HCT116 (cell line): Measurements from ENCODE around the gene MYADML2. TPM values are rescaled to one million over a fixed set of nuclear protein-coding genes. Genes with fewer than 3 reads are reported as not detected.

Experiments used
- ATAC-seq: fragments of 200-7000 bp; cut with Tn5 transposase; 2 replicates; pipeline ENCODE4 v1.9.1; 2020; ENCODE audit warnings: mild to moderate bottlenecking, moderate library complexity
- BruUV-seq: library from RNA; stranded (reverse); fragments of 400-500 nt; replicated peaks from 2 replicates; lab custom pipeline; 2021; lab: Mats Ljungman, UMichigan
- CTCF ChIA-PET: fragments of 300-600 bp; sonication (Branson Sonifier 250); formaldehyde crosslinking; loops from one replicate; lab custom pipeline; 2021; ENCODE audit warnings: antibody characterized with exemption; lab: Charles Lee
- POLR2A ChIA-PET: fragments of 300-600, 350-600 bp; sonication (Branson Sonifier 250); formaldehyde crosslinking; loops from one replicate; lab custom pipeline; 2021; ENCODE audit warnings: antibody characterized with exemption; lab: Charles Lee
- RAD21 ChIA-PET, 2 experiments: fragments of 300-600 bp; sonication (Branson Sonifier 250); formaldehyde crosslinking; loops; one replicate each; lab custom pipeline; 2023; ENCODE audit warnings: low total read pairs in 2 of 2; ENCODE audit not compliant: uncharacterized antibody in 2 of 2, unreplicated experiment in 2 of 2, low non-redundant PET in 1 of 2; lab: Charles Lee
- DNase-seq: peaks from one replicate; pipeline ENCODE4 v3.0.0-alpha.2; 2010; ENCODE audit warnings: low read depth, low spot score
- H2AFZ ChIP-seq: fragments of 200-600 bp; shearing (Covaris generic), sonication (generic); 2 replicates; pipeline ENCODE4 v1.6.1; 2017; ENCODE audit warnings: low read depth, mixed run types, mixed read lengths, antibody characterized with exemption, low read length; ENCODE audit not compliant: poor library complexity, severe bottlenecking
- H3K27ac ChIP-seq: 2 replicates; pipeline ENCODE4 v1.5.1; 2012; ENCODE audit warnings: low read depth, low read length
- H3K27me3 ChIP-seq: fragments of 200-600 bp; sonication (generic); 2 replicates; pipeline ENCODE4 v1.6.1; 2016; ENCODE audit warnings: mixed run types, low read length, mixed read lengths; ENCODE audit not compliant: insufficient read depth
- H3K36me3 ChIP-seq, 2 experiments: fragments of 200-500 bp in 1 of 2; fragments of 200-600 bp in 1 of 2; sonication (Bioruptor generic) in 1 of 2; sonication (generic) in 1 of 2; 2 replicates each; pipeline versions ENCODE4 v1.5.1 to v1.6.1; 2014 to 2016; ENCODE audit warnings: low read length in 2 of 2, inconsistent platforms in 1 of 2, mixed read lengths in 1 of 2, mixed run types in 1 of 2; ENCODE audit not compliant: insufficient read depth in 2 of 2, control insufficient read depth in 1 of 2
- H3K4me1 ChIP-seq, 2 experiments: fragments of 200-600 bp in 1 of 2; sonication (generic) in 1 of 2; 2 replicates each; pipeline versions ENCODE4 v1.5.1 to v1.6.1; 2012 to 2017; ENCODE audit warnings: low read length in 2 of 2, inconsistent platforms in 1 of 2, mild to moderate bottlenecking in 1 of 2, mixed read lengths in 1 of 2, mixed run types in 1 of 2, moderate library complexity in 1 of 2; ENCODE audit not compliant: insufficient read depth in 2 of 2, control insufficient read depth in 1 of 2
- H3K4me2 ChIP-seq: fragments of 200-600 bp; sonication (generic); 2 replicates; pipeline ENCODE4 v1.6.1; 2017; ENCODE audit warnings: mixed run types, low read length, mixed read lengths
- H3K4me3 ChIP-seq, 2 experiments: fragments of 200-600 bp in 1 of 2; sonication (generic) in 1 of 2; replicated peaks in 1 of 2; 2 replicates each; pipeline ENCODE4 v1.5.1; 2011 to 2016; ENCODE audit warnings: low read length in 2 of 2, control low read depth in 1 of 2, low read depth in 1 of 2, mild to moderate bottlenecking in 1 of 2, mixed read lengths in 1 of 2, mixed run types in 1 of 2
- H3K79me2 ChIP-seq: fragments of 200-600 bp; sonication (generic); 2 replicates; pipeline ENCODE4 v1.6.1; 2017; ENCODE audit warnings: mild to moderate bottlenecking, mixed run types, low read length, moderate library complexity, mixed read lengths; ENCODE audit not compliant: insufficient read depth
- H3K9ac ChIP-seq: fragments of 200-600 bp; sonication (generic); 2 replicates; pipeline ENCODE4 v1.6.1; 2016; ENCODE audit warnings: low read length, mixed read lengths
- H3K9me2 ChIP-seq: fragments of 200-600 bp; sonication (generic), shearing (Covaris generic); 2 replicates; pipeline ENCODE4 v1.6.1; 2017; ENCODE audit warnings: mixed run types, mild to moderate bottlenecking, moderate library complexity; ENCODE audit not compliant: insufficient read depth
- H3K9me3 ChIP-seq, 2 experiments: fragments of 200-500 bp in 1 of 2; fragments of 200-600 bp in 1 of 2; sonication (Bioruptor generic) in 1 of 2; sonication (generic) in 1 of 2; 2 replicates each; pipeline ENCODE4 v1.6.1; 2014 to 2017; ENCODE audit warnings: low read length in 2 of 2, mixed read lengths in 2 of 2, inconsistent platforms in 1 of 2, low read depth in 1 of 2, mild to moderate bottlenecking in 1 of 2, mixed run types in 1 of 2, moderate library complexity in 1 of 2; ENCODE audit not compliant: control insufficient read depth in 1 of 2, insufficient read depth in 1 of 2
- H4K20me1 ChIP-seq: fragments of 200-600 bp; sonication (generic), shearing (Covaris generic); 2 replicates; pipeline ENCODE4 v1.6.1; 2017; ENCODE audit warnings: mixed run types, mild to moderate bottlenecking, moderate library complexity; ENCODE audit not compliant: insufficient read depth
- EGR1 ChIP-seq: IDR thresholded peaks from 2 replicates; pipeline ENCODE4 v1.6.1; 2012; ENCODE audit warnings: low read depth
- ELF1 ChIP-seq: IDR thresholded peaks from 2 replicates; pipeline ENCODE4 v1.6.1; 2012; ENCODE audit warnings: low read depth, borderline replicate concordance
- EZH2phosphoT487 ChIP-seq: fragments of 200-600 bp; IDR thresholded peaks from 2 replicates; pipeline ENCODE4 v1.6.1; 2018; ENCODE audit warnings: antibody characterized with exemption, borderline replicate concordance
- FOSL1 ChIP-seq: IDR thresholded peaks from 2 replicates; pipeline ENCODE4 v1.6.1; 2012; ENCODE audit warnings: low read depth
- JUND ChIP-seq: IDR thresholded peaks from 2 replicates; pipeline ENCODE4 v1.6.1; 2012
- POLR2A ChIP-seq: IDR thresholded peaks from 2 replicates; pipeline ENCODE4 v1.7.0; 2011; ENCODE audit warnings: borderline replicate concordance; ENCODE audit not compliant: insufficient read depth, insufficient read length; ENCODE audit errors: extremely low read depth
- SIN3A ChIP-seq: IDR thresholded peaks from 2 replicates; pipeline ENCODE4 v1.6.1; 2012; ENCODE audit warnings: low read depth
- TCF7L2 ChIP-seq: IDR thresholded peaks from 2 replicates; pipeline ENCODE4 v1.7.0; 2011; ENCODE audit warnings: borderline replicate concordance, inconsistent platforms; ENCODE audit not compliant: insufficient read depth, insufficient read length; ENCODE audit errors: extremely low read depth
- YY1 ChIP-seq: IDR thresholded peaks from 2 replicates; pipeline ENCODE4 v1.6.1; 2011; ENCODE audit warnings: low read length, low read depth, moderate library complexity, mild to moderate bottlenecking; ENCODE audit not compliant: insufficient replicate concordance; ENCODE audit errors: extremely low read depth
- ZFX ChIP-seq: fragments of 450-650 bp; IDR thresholded peaks from 2 replicates; pipeline ENCODE4 v1.6.1; 2017
- ZNF274 ChIP-seq: fragments of 200-500 bp; sonication (Bioruptor generic); IDR thresholded peaks from 2 replicates; pipeline ENCODE4 v1.6.1; 2014; ENCODE audit warnings: mild to moderate bottlenecking, low read depth, low read length, inconsistent platforms
- intact Hi-C: fragments of 100-400 bp; cut with micrococcal nuclease; formaldehyde crosslinking; loops from 2 replicates; pipeline ENCODE4 v1.10.0; 2022
- total RNA-seq: library from RNA; stranded (reverse); gene quantifications from one replicate; pipeline ENCODE4 v1.2.1, GENCODE V29; 2021; ENCODE audit not compliant: unreplicated experiment
- TF ChIP-seq, protein P1 (sequence below): IDR thresholded peaks from 2 replicates; pipeline ENCODE4 v1.6.1; 2012; ENCODE audit warnings: low read depth
- TF ChIP-seq, protein P2 (sequence below), 3 experiments: fragments of 200-600 bp in 1 of 3; sonication (generic) in 1 of 3; IDR thresholded peaks in 2 of 3; conservative IDR thresholded peaks in 1 of 3; 2 replicates each; pipeline ENCODE4 v1.5.1; 2012 to 2017; ENCODE audit warnings: low read depth in 2 of 3, low read length in 2 of 3, antibody characterized with exemption in 1 of 3, borderline replicate concordance in 1 of 3, control low read depth in 1 of 3, mild to moderate bottlenecking in 1 of 3, mixed read lengths in 1 of 3, mixed run types in 1 of 3, moderate library complexity in 1 of 3; ENCODE audit not compliant: insufficient read depth in 1 of 3
- TF ChIP-seq, protein P3 (sequence below): IDR thresholded peaks from 2 replicates; pipeline ENCODE4 v1.6.1; 2012

The MYADML2 gene
- total RNA-seq, 1 experiment from 2014 or later, result not detected

DNA sequence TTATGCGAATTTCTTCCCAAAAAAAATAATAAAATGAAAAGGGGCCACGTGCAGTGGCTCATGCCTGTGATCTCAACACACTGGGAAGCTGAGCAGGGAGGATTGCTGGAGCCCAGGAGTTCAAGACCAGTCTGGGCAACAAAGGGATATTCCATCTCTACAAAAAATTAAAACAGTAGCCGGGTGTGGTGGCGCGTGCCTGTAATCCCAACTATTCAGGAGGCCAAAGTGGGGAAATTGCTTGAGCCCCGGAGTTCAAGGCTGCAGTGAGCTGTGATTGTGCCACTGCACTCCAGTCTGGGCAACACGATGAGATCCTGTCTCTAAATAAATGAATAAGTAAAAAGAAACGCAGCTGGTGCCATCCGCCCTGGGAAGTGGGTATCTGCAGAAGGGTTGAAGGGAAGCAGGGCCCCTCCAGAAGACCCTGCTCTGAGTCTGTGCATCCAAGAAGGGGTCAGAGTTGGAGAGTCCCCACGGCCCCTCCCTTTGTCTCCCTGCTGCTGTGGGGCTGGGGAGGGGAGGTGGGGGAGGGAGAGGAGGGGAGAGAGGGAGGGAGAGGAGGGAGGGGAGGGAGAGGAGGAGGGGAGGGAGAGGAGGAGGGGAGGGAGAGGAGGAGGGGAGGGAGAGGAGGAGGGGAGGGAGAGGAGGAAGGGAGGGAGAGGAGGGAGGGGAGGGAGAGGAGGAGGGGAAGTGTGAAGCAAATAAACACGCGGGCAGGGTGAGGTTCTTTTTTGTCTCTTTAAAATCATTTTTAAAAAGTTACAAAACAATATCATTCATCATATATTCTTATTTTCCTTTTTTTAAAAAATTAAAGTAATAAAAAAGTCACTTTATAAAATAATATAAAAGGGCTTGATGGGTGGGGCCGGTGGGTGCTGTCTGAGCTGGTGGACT lies 5.0 kb upstream of the MYADML2 start (continued):
- TF ChIP-seq YY1 (no peak), TCF7L2 (no peak), ZFX (no peak), SIN3A (no peak), JUND (no peak), ZNF274 (no peak)

DNA sequence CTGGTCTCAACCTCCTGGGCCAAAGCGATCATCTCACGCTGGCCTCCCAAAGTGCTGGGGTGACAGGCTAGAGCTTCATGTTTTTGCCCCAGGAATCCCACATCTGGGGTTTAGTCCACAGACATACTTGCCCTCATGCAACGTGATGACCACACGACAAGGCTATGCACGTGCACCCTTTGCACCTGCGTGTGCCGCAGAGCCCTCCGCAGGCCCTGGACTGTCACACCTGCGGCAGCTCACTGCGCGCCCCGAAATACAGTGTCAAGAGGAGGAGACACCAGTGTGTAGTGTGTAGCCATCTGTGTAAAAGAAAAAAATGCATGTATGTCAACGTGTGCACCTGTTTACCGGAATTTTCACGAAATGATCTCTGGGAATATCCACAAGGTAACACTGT lies 3.5 kb upstream of the MYADML2 start:
- no peak overlapping the region for H3K9ac ChIP-seq
- no peak for DNase-seq
- H3K4me1 ChIP-seq, result peaks cover 0 to 13% of the 10 kb centered on the region in 2 experiments; a peak in 1 of 4 replicates
- H3K36me3 ChIP-seq, result no peaks in the 10 kb centered on the region
- no peak overlapping the region for H3K4me2 ChIP-seq
- CTCF ChIA-PET, result interaction anchor here (2.0 kb wide), 1 partner anchor 9 kb away, joined by 7 read pairs; no protein-coding TSS in a partner anchor
- H3K9me3 ChIP-seq, result no peaks in the 10 kb centered on the region
- no peaks in the 10 kb centered on the region for H3K79me2 ChIP-seq
- TF ChIP-seq, protein P1, sequence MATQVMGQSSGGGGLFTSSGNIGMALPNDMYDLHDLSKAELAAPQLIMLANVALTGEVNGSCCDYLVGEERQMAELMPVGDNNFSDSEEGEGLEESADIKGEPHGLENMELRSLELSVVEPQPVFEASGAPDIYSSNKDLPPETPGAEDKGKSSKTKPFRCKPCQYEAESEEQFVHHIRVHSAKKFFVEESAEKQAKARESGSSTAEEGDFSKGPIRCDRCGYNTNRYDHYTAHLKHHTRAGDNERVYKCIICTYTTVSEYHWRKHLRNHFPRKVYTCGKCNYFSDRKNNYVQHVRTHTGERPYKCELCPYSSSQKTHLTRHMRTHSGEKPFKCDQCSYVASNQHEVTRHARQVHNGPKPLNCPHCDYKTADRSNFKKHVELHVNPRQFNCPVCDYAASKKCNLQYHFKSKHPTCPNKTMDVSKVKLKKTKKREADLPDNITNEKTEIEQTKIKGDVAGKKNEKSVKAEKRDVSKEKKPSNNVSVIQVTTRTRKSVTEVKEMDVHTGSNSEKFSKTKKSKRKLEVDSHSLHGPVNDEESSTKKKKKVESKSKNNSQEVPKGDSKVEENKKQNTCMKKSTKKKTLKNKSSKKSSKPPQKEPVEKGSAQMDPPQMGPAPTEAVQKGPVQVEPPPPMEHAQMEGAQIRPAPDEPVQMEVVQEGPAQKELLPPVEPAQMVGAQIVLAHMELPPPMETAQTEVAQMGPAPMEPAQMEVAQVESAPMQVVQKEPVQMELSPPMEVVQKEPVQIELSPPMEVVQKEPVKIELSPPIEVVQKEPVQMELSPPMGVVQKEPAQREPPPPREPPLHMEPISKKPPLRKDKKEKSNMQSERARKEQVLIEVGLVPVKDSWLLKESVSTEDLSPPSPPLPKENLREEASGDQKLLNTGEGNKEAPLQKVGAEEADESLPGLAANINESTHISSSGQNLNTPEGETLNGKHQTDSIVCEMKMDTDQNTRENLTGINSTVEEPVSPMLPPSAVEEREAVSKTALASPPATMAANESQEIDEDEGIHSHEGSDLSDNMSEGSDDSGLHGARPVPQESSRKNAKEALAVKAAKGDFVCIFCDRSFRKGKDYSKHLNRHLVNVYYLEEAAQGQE, result no peak
- TF ChIP-seq, protein P2, sequence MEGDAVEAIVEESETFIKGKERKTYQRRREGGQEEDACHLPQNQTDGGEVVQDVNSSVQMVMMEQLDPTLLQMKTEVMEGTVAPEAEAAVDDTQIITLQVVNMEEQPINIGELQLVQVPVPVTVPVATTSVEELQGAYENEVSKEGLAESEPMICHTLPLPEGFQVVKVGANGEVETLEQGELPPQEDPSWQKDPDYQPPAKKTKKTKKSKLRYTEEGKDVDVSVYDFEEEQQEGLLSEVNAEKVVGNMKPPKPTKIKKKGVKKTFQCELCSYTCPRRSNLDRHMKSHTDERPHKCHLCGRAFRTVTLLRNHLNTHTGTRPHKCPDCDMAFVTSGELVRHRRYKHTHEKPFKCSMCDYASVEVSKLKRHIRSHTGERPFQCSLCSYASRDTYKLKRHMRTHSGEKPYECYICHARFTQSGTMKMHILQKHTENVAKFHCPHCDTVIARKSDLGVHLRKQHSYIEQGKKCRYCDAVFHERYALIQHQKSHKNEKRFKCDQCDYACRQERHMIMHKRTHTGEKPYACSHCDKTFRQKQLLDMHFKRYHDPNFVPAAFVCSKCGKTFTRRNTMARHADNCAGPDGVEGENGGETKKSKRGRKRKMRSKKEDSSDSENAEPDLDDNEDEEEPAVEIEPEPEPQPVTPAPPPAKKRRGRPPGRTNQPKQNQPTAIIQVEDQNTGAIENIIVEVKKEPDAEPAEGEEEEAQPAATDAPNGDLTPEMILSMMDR (IDR thresholded peaks at IDR 0.05 in 2 of 3, conservative IDR thresholded peaks at IDR 0.05 in 1 of 3; ENCODE audit: borderline replicate concordance in 1 of 3, insufficient read depth in 1 of 3, low read depth in 2 of 3, low read length in 2 of 3), result no peak
- no peak for TF ChIP-seq FOSL1
- TF ChIP-seq, protein P3, sequence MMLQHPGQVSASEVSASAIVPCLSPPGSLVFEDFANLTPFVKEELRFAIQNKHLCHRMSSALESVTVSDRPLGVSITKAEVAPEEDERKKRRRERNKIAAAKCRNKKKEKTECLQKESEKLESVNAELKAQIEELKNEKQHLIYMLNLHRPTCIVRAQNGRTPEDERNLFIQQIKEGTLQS, result no peak
- no peak for TF ChIP-seq ELF1
- TF ChIP-seq EGR1, result no peak
- no peak for TF ChIP-seq POLR2A
- no peak for TF ChIP-seq EZH2phosphoT487
- TF ChIP-seq SIN3A, result no peak
- RAD21 ChIA-PET, result no interaction called here
- BruUV-seq, result no TSS peak
- H4K20me1 ChIP-seq, result no peaks in the 10 kb centered on the region
- no peak for ATAC-seq
- intact Hi-C loops, result no loop called here
- H3K9me2 ChIP-seq, result no peaks in the 10 kb centered on the region
- POLR2A ChIA-PET, result interaction anchor here (2.6 kb wide), 1 partner anchor 72 kb away, joined by 6 read pairs; the partner anchor contains the start of genes CENPX and LRRC45
- H3K4me3 ChIP-seq, result no peak overlapping the region
- H3K27ac ChIP-seq, result no peak overlapping the region
- no peaks in the 10 kb centered on the region for H3K27me3 ChIP-seq
- no peak overlapping the region for H2AFZ ChIP-seq
